GM12864 (cell line): ENCODE data around the gene COPS9.

ENCODE experiments used
- DNase-seq: peaks from one replicate; pipeline ENCODE4 v3.0.0-alpha.2; 2011; ENCODE audit warnings: low read depth
- H3K4me3 ChIP-seq: 2 replicates; pipeline ENCODE4 v1.5.1; 2011; ENCODE audit warnings: mild to moderate bottlenecking, low read depth, low read length, control low read depth
- CTCF ChIP-seq: IDR thresholded peaks from 2 replicates; pipeline ENCODE4 v1.5.1; 2011; ENCODE audit warnings: low read depth, mild to moderate bottlenecking, moderate library complexity, low read length, control low read depth, inconsistent platforms; ENCODE audit errors: missing control alignments

Gene COPS9

GRCh38 chr2:240136013-240136670, at the start of gene COPS9:
Gene COPS9 (minus strand): TSS chr2:240136305. CDS start chr2:240136284, 21 bp downstream.
- peak; percentile 45 for DNase-seq
- peak within 1 kb of the TSS; percentile 85 for H3K4me3 ChIP-seq
- no peak for TF ChIP-seq CTCF

- DNase-seq: no peak
- H3K4me3 ChIP-seq: no peak overlapping the region
- TF ChIP-seq CTCF: no peak
These were observed 48.6 kb upstream of the COPS9 start for GRCh38 chr2:240184656-240185055.

- no peak for TF ChIP-seq CTCF
- no peak overlapping the region for H3K4me3 ChIP-seq
- no peak for DNase-seq
These were observed 47.9 kb upstream of the COPS9 start for GRCh38 chr2:240183875-240184590.

GRCh38 chr2:240183006-240183874, 47.1 kb upstream of the COPS9 start:
- TF ChIP-seq CTCF: no peak
- H3K4me3 ChIP-seq: no peak overlapping the region
- DNase-seq: no peak

- TF ChIP-seq CTCF: no peak
- no peak overlapping the region for H3K4me3 ChIP-seq
- DNase-seq: no peak
These were observed 46.4 kb upstream of the COPS9 start for GRCh38 chr2:240182476-240182875.

- TF ChIP-seq CTCF: no peak
- no peak for DNase-seq
- H3K4me3 ChIP-seq: no peak overlapping the region
These were observed 45.9 kb upstream of the COPS9 start for GRCh38 chr2:240182001-240182400.
